Hepatocyte (in vitro differentiated cells): ENCODE data around the gene RSPH9. TPM values are rescaled to one million over a fixed set of nuclear protein-coding genes. Genes with fewer than 3 reads are reported as not detected.

Experiments used
- DNase-seq: peaks from one replicate; pipeline ENCODE4 v3.0.0-alpha.2; 2016; ENCODE audit warnings: low spot score
- H2AFZ ChIP-seq: fragments of 200-600 bp; sonication (generic); 2 replicates; pipeline ENCODE4 v1.6.0; 2016; ENCODE audit warnings: antibody characterized with exemption, mild to moderate bottlenecking
- H3K27ac ChIP-seq: fragments of 200-600 bp; sonication (generic); 2 replicates; pipeline ENCODE4 v1.5.1; 2016; ENCODE audit warnings: mild to moderate bottlenecking
- H3K27me3 ChIP-seq: fragments of 200-600 bp; sonication (generic); 2 replicates; pipeline ENCODE4 v1.6.1; 2016
- H3K36me3 ChIP-seq: fragments of 200-600 bp; sonication (generic); replicated peaks from 2 replicates; pipeline ENCODE4 v1.5.1; 2016; ENCODE audit warnings: low read depth; ENCODE audit not compliant: insufficient read depth
- H3K4me1 ChIP-seq: fragments of 200-600 bp; sonication (generic); 2 replicates; pipeline ENCODE4 v1.5.1; 2016; ENCODE audit warnings: mild to moderate bottlenecking, moderate library complexity; ENCODE audit not compliant: insufficient read depth
- H3K4me2 ChIP-seq: fragments of 200-600 bp; sonication (generic); 2 replicates; pipeline ENCODE4 v1.6.0; 2016
- H3K4me3 ChIP-seq: fragments of 200-600 bp; sonication (generic); 2 replicates; pipeline ENCODE4 v1.5.1; 2016; ENCODE audit warnings: mild to moderate bottlenecking
- H3K79me2 ChIP-seq: fragments of 200-600 bp; sonication (generic); 2 replicates; pipeline ENCODE4 v1.6.0; 2017; ENCODE audit warnings: mild to moderate bottlenecking
- H3K9me2 ChIP-seq: fragments of 200-600 bp; sonication (generic); replicated peaks from 2 replicates; pipeline ENCODE4 v1.6.0; 2017; ENCODE audit warnings: mild to moderate bottlenecking; ENCODE audit not compliant: insufficient read depth
- H3K9me3 ChIP-seq: fragments of 200-600 bp; sonication (generic); 2 replicates; pipeline ENCODE4 v1.5.1; 2016; ENCODE audit warnings: low read depth, mild to moderate bottlenecking
- H4K20me1 ChIP-seq: fragments of 200-600 bp; sonication (generic); 2 replicates; pipeline ENCODE4 v1.6.0; 2016; ENCODE audit warnings: mild to moderate bottlenecking; ENCODE audit not compliant: insufficient read depth, poor library complexity, severe bottlenecking
- EZH2 ChIP-seq: fragments of 200-600 bp; sonication (generic); IDR thresholded peaks from 2 replicates; pipeline ENCODE4 v1.6.1; 2016; ENCODE audit warnings: antibody characterized with exemption, mild to moderate bottlenecking, borderline replicate concordance
- EZH2phosphoT487 ChIP-seq: fragments of 200-600 bp; sonication (generic); IDR thresholded peaks from one replicate; pipeline ENCODE4 v1.6.1; 2018; ENCODE audit warnings: antibody characterized with exemption, mild to moderate bottlenecking, low read depth, moderate library complexity; ENCODE audit not compliant: unreplicated experiment, severe bottlenecking
- WGBS: methylation state at CpG from one replicate; pipeline ENCODE4 v1.1.6; 2016; ENCODE audit warnings: low lambda C conversion rate; ENCODE audit errors: missing lambda C conversion rate; 5-methylcytosine and 5-hydroxymethylcytosine counted together
- polyA plus RNA-seq: library from polyadenylated mRNA; unstranded; fragments of >200 nt; fragmentation: Nextera tagmentation; extraction: Ambion mirVana; gene quantifications from 2 replicates; pipeline ENCODE4 v1.2.1, GENCODE V29; 2016
- total RNA-seq: library from RNA; depleted of rRNA; stranded (reverse); fragments of >200 nt; gene quantifications from 2 replicates; pipeline ENCODE4 v1.2.3, GENCODE V29; 2014
- TF ChIP-seq, protein P1 (sequence below): fragments of 200-600 bp; sonication (generic); IDR thresholded peaks from 2 replicates; pipeline ENCODE4 v1.5.1; 2016; ENCODE audit warnings: antibody characterized with exemption, mild to moderate bottlenecking; ENCODE audit not compliant: poor library complexity

The RSPH9 gene
- total and polyA plus RNA-seq, 2 experiments from 2014 or later = 0.73 to 1.8 TPM

DNA sequence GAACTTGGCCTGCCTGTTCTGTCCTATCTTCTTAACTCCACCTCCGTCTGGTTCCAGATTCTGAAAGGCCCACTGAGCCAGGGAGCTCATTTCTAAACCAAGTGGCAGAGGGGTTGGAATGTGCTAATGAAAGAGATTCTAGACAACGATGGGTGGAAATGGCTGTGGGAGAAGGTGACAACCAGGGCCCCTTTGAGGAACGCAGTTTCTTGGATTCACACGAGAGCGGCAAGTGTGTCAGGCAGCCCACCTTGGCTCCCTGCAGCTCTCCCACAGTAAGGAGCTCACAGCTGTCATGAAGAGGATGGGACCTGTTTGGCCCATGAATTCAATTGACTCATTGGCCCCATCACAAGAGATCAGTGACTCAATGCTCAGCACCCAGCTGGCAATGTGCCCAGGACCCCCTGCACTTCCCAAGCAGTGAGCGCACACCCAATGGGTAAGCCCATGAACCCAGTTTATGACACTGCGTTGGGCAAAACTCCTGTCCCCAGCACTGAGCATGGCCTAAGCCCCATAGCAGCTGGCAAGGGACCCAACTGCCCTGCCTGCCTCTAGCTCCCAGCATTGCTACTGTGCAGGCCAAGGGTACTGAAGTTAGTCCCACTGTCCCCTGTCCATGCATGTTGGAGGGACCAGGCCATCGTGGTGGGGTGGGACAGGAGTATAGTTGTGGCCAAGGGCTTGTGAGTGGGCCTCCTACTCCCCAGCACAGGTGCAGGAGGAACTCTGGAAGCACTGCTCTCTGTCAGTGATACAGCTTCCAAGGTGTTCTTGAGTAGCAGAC is 26.4 kb downstream of the RSPH9 start:
- Histone ChIP-seq H3K4me2 (no peak overlapping the region), H3K36me3 (no peaks in the 10 kb centered on the region), H2AFZ (no peak overlapping the region), H3K27ac (peak overlapping the region; percentile 60), H3K9me2 (no peaks in the 10 kb centered on the region), H3K4me1 (peaks cover 26% of the 10 kb centered on the region), H3K4me3 (no peak overlapping the region), H3K9me3 (no peaks in the 10 kb centered on the region), H4K20me1 (no peaks in the 10 kb centered on the region), H3K27me3 (no peaks in the 10 kb centered on the region), H3K79me2 (no peaks in the 10 kb centered on the region)
- TF ChIP-seq EZH2phosphoT487 = no peak
- TF ChIP-seq EZH2 = no peak
- no peak for DNase-seq
- 96% methylated on average over 8 of the region's 8 CpGs for WGBS

DNA sequence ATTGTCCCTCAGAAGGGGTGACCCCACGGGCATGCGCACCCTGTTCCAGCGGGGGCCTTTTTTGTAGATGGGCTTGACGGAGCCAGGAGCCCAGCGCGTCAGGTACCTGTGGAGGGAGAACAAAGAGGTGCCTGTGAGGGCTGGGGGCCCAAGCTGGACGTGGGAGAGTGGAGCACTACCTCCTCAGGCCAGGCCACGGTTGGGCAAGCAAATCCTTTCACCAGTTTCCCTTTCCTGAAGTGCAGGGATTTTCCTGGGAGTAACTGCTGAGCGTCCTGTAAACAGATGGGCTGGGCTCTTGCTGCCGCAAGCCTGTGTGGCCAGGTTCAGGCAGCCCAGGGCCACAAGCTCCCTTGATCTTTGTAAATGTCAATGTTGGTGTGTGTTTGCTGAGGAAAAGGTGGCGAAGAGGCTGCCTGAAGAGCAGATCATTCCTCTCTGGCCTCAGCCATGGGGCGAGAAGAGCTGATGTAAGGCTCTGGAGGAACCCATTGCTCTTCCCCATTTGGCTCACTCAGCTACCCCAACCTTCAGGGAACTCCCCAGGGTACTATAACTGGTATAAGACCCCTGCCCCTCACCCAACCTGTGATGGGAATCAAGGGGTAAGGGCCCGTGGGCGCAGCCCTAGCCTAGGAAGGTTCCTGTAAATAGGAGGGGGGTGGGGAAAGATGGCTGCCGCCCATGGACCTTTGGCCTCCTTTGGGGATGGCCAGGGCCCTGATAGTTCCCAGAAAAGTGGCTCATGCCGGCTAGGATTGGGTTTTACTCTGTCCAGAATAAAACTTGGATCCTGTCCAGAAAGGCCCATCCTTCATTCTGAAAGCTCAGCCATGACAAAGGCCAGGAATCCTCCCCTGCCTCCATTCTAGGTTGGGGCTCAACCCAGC is 27.2 kb downstream of the RSPH9 start:
- H3K27me3 ChIP-seq = no peaks in the 10 kb centered on the region
- peak overlapping the region; percentile 60 for H3K27ac ChIP-seq
- H3K9me3 ChIP-seq = no peaks in the 10 kb centered on the region
- TF ChIP-seq EZH2phosphoT487 (no peak), EZH2 (no peak)
- TF ChIP-seq, protein P1, sequence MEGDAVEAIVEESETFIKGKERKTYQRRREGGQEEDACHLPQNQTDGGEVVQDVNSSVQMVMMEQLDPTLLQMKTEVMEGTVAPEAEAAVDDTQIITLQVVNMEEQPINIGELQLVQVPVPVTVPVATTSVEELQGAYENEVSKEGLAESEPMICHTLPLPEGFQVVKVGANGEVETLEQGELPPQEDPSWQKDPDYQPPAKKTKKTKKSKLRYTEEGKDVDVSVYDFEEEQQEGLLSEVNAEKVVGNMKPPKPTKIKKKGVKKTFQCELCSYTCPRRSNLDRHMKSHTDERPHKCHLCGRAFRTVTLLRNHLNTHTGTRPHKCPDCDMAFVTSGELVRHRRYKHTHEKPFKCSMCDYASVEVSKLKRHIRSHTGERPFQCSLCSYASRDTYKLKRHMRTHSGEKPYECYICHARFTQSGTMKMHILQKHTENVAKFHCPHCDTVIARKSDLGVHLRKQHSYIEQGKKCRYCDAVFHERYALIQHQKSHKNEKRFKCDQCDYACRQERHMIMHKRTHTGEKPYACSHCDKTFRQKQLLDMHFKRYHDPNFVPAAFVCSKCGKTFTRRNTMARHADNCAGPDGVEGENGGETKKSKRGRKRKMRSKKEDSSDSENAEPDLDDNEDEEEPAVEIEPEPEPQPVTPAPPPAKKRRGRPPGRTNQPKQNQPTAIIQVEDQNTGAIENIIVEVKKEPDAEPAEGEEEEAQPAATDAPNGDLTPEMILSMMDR = no peak
- no peaks in the 10 kb centered on the region for H3K36me3 ChIP-seq
- H2AFZ ChIP-seq = no peak overlapping the region
- H4K20me1 ChIP-seq = no peaks in the 10 kb centered on the region
- no peaks in the 10 kb centered on the region for H3K79me2 ChIP-seq
- WGBS = 88% methylated on average over 16 of the region's 16 CpGs
- no peak overlapping the region for H3K4me3 ChIP-seq
- peaks cover 26% of the 10 kb centered on the region for H3K4me1 ChIP-seq
- H3K9me2 ChIP-seq = no peaks in the 10 kb centered on the region
- peak; percentile 44 for DNase-seq
- peak overlapping the region; percentile 13 for H3K4me2 ChIP-seq

DNA sequence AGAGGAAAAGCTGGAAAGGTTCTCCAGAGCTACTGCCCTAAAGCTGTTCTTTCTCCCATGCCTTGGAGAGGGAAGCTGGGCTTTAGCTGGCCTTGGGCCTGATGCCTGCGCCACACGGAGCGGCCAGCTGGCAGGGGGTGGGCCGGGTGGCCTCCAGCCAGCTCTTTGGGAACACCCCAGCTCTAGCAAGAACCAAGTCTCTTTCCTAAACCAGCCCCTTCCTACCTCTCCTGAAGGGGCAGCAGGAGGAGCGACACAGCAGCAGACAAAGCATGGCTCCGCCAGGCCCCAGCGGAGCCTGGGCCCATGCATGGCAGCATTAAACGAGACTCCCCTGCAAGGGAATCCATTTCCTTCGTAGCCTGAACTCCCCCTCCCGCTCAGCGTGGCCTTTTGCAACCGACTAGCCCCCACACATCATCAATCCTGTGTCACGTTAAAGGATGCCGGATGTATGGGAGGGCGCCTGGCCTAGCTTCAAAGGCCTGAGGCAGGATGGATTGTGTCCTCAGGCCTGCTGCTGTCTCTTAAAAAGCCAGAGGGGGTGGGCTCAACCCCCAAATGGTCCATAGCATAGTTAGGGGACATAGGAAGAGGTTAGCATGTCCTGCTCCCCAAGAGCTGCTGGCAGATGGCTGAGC is 28.7 kb downstream of the RSPH9 start:
- H3K27ac ChIP-seq = peak overlapping the region; percentile 60
- H2AFZ ChIP-seq = no peak overlapping the region
- H4K20me1 ChIP-seq = no peaks in the 10 kb centered on the region
- H3K79me2 ChIP-seq = no peaks in the 10 kb centered on the region
- no peaks in the 10 kb centered on the region for H3K36me3 ChIP-seq
- H3K27me3 ChIP-seq = no peaks in the 10 kb centered on the region
- no peaks in the 10 kb centered on the region for H3K9me2 ChIP-seq
- no peak for DNase-seq
- H3K4me1 ChIP-seq = peaks cover 13% of the 10 kb centered on the region
- no peaks in the 10 kb centered on the region for H3K9me3 ChIP-seq
- TF ChIP-seq EZH2 (no peak), EZH2phosphoT487 (no peak)
- TF ChIP-seq, protein P1 = no peak
- H3K4me3 ChIP-seq = no peak overlapping the region
- WGBS = 78% methylated on average over 15 of the region's 15 CpGs
- no peak overlapping the region for H3K4me2 ChIP-seq
